ENCODE measurements around the gene PRKN. TPM values are rescaled to one million over a fixed set of nuclear protein-coding genes. Genes with fewer than 3 reads are reported as not detected.

The PRKN gene
- total RNA-seq, 2 donors from 2014 or later: 15.7 to 19.3 TPM

DNA sequence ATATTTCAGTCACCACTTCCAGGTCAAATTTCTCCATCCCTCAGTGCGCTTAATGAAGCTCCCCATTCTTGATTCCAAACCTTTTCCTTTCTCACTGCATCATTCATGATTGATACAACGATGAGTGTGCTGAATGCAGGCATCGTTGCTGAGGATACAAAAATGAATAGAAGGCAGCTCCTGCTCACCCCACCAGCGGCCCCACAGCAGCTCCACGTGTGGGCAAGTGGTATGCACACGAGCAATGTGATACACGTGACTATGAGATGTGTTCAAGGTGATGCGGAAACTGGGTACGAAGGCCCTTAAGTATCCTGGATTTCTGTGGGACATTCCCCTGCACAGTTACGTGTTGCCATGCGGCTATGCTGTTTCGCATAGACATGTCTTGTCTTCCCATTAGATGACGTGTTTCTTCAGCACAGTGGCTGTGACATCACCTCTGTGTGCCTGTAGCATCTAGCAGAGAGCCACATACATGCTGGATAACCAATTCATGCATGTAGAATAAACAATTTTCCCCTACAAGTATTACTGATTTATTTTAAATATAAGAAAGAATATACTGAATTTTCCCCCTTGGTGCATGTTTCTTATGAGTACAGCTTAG, 1193.2 kb downstream of the PRKN start:
- no peak for DNase-seq (ENCODE audit: low spot score)
- Histone ChIP-seq H3K9me3 (no peaks in the 10 kb centered on the region), H3K27me3 (no peaks in the 10 kb centered on the region), H3K36me3 (no peaks in the 10 kb centered on the region), H3K4me3 (no peak overlapping the region), H3K4me1 (no peaks in the 10 kb centered on the region), H3K27ac (no peak overlapping the region)
- TF ChIP-seq, protein P1, sequence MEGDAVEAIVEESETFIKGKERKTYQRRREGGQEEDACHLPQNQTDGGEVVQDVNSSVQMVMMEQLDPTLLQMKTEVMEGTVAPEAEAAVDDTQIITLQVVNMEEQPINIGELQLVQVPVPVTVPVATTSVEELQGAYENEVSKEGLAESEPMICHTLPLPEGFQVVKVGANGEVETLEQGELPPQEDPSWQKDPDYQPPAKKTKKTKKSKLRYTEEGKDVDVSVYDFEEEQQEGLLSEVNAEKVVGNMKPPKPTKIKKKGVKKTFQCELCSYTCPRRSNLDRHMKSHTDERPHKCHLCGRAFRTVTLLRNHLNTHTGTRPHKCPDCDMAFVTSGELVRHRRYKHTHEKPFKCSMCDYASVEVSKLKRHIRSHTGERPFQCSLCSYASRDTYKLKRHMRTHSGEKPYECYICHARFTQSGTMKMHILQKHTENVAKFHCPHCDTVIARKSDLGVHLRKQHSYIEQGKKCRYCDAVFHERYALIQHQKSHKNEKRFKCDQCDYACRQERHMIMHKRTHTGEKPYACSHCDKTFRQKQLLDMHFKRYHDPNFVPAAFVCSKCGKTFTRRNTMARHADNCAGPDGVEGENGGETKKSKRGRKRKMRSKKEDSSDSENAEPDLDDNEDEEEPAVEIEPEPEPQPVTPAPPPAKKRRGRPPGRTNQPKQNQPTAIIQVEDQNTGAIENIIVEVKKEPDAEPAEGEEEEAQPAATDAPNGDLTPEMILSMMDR (IDR thresholded peaks at IDR 0.05): no peak

DNA sequence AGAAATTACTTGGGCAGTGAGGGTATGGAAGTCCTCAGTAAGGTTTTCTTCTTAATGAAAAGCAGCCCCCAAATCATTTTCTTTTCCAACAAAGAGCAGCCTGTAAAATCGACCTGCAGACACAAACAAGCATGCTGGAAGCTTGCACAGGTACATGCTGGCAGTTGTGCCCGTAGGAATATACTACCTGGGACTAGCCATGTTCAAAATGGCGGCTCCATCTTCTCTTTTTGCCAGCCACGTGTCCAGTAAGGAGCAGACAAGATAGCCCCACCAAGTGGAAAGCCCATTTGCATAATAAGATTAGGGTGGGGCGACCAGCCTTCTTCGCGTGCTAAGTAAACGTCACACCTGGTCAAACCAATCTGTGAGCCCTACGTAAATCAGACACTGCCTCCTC, 1194.3 kb downstream of the PRKN start:
- no peaks in the 10 kb centered on the region for H3K36me3 ChIP-seq
- H3K27me3 ChIP-seq: no peaks in the 10 kb centered on the region
- TF ChIP-seq, protein P1 (IDR thresholded peaks at IDR 0.05): no peak
- no peaks in the 10 kb centered on the region for H3K9me3 ChIP-seq
- H3K27ac ChIP-seq: no peak overlapping the region
- no peak for DNase-seq (ENCODE audit: low spot score)
- H3K4me3 ChIP-seq: no peak overlapping the region
- no peaks in the 10 kb centered on the region for H3K4me1 ChIP-seq

DNA sequence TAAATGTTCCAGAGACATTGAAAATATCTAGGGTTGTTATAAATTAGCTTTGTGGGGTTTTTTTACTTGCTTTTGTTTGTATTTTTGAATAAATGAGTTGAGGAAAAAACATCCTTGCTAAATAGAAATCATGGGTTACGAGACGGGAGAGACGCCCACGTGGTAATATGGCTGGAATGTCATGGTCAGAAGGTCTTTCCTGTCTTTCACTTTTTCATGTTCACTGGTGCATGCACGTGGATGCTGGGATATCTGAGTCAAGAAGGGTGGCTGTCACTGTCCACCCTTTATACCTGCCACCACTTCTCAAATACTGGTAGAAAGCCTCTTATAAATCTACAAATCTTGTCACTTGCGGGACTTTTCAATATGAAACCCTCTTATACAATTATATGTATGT, 1195.0 kb downstream of the PRKN start:
- TF ChIP-seq, protein P1 (IDR thresholded peaks at IDR 0.05): no peak
- no peak overlapping the region for H3K27ac ChIP-seq
- DNase-seq (ENCODE audit: low spot score): no peak
- H3K4me1 ChIP-seq: no peaks in the 10 kb centered on the region
- no peaks in the 10 kb centered on the region for H3K36me3 ChIP-seq
- no peaks in the 10 kb centered on the region for H3K9me3 ChIP-seq
- no peaks in the 10 kb centered on the region for H3K27me3 ChIP-seq
- no peak overlapping the region for H3K4me3 ChIP-seq

DNA sequence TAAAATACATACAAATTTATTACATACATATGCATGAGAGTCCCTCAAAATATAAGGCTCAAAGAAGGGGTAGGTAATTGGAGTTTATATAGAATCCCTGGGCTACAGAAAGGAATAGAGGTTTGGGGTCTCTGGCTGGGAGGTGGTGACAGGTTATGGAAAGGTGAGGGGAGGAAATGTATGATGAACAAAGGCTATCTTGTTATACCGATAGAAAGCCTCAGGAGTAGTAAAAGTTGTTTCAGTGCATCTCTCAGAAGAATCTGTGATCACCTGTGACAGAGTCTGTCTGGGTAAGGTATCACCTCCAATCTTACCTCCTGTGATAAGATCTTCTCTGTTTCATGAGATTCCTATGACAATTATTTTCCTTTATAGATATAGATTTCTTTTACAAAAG, 1200.8 kb downstream of the PRKN start:
- Histone ChIP-seq H3K27ac (no peak overlapping the region), H3K9me3 (no peaks in the 10 kb centered on the region), H3K4me1 (no peaks in the 10 kb centered on the region), H3K36me3 (no peaks in the 10 kb centered on the region), H3K27me3 (no peaks in the 10 kb centered on the region), H3K4me3 (no peak overlapping the region)
- no peak for DNase-seq (ENCODE audit: low spot score)
- TF ChIP-seq, protein P1 (IDR thresholded peaks at IDR 0.05): no peak

DNA sequence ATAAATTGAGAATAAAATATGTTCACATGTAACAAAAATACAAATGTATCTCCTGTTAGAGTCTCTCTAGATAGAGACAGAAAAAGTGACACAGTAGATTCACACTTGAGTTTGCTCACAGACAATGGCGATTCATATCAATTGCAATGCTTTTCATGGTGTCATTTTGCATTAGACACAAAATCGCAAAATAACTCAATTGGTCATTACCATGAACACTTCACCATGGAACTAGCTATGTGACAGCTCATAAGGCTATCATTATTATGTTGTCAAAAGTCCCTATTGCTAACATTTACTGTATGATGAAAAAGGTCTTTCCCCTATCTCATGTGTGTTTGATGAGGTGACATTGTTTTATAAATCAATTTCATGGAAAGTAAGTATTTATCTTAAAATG, 1204.2 kb downstream of the PRKN start:
- Histone ChIP-seq H3K9me3 (no peaks in the 10 kb centered on the region), H3K27me3 (no peaks in the 10 kb centered on the region), H3K4me3 (no peak overlapping the region), H3K27ac (no peak overlapping the region), H3K4me1 (no peaks in the 10 kb centered on the region), H3K36me3 (no peaks in the 10 kb centered on the region)
- DNase-seq (ENCODE audit: low spot score): no peak
- TF ChIP-seq, protein P1 (IDR thresholded peaks at IDR 0.05): no peak

DNA sequence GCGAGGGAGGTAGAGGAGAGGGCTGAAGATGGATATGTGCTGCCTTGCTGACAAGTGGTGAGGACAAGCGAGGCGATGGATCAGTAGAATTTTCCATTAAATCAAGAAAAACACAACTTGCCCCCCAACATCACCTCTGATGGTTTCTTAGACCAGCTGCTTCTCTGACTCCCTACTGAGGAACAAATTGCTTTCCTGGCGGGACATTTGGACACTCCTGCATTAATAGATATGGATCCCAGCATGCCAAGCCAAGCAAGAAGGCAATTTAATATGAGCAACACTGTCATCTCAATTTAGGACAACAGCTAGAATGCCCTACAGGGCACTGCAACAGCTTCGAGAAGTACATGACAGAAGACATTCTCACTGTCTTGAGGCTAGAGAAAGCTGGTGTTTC, 1205.3 kb downstream of the PRKN start:
- Histone ChIP-seq H3K36me3 (no peaks in the 10 kb centered on the region), H3K4me1 (no peaks in the 10 kb centered on the region), H3K27me3 (no peaks in the 10 kb centered on the region), H3K4me3 (no peak overlapping the region), H3K9me3 (no peaks in the 10 kb centered on the region), H3K27ac (no peak overlapping the region)
- TF ChIP-seq, protein P1 (IDR thresholded peaks at IDR 0.05): no peak
- no peak for DNase-seq (ENCODE audit: low spot score)
